Osteoblast (primary cell): ENCODE data around the gene GSTO1. TPM values are rescaled to one million over a fixed set of nuclear protein-coding genes. Genes with fewer than 3 reads are reported as not detected.
A peak's percentile ranks its signal among the peaks of the same experiment; 100 is the strongest.
"Not testable (repeated sequence)": the region's sequence is repeated elsewhere in the genome, so short reads cannot be mapped to it uniquely, and the experiment has no call there.

ENCODE experiments used
- DNase-seq: peaks from one replicate; pipeline ENCODE4 v3.0.0; 2011; ENCODE audit warnings: low spot score, mixed read lengths; ENCODE audit not compliant: insufficient read length; ENCODE audit errors: missing footprints
- H2AFZ ChIP-seq: 2 replicates; pipeline ENCODE4 v1.6.0; 2011; ENCODE audit warnings: mild to moderate bottlenecking, low read length
- H3K27ac ChIP-seq: 2 replicates; pipeline ENCODE4 v1.5.1; 2011; ENCODE audit warnings: mild to moderate bottlenecking, low read depth, low read length, moderate library complexity
- H3K27me3 ChIP-seq: 2 replicates; pipeline ENCODE4 v1.6.0; 2012; ENCODE audit warnings: mild to moderate bottlenecking, control low read depth, inconsistent platforms, low read length, moderate library complexity; ENCODE audit not compliant: insufficient read depth
- H3K36me3 ChIP-seq: 2 replicates; pipeline ENCODE4 v1.5.1; 2011; ENCODE audit warnings: mild to moderate bottlenecking, low read length, control low read depth, moderate library complexity; ENCODE audit not compliant: insufficient read depth
- H3K4me1 ChIP-seq: 2 replicates; pipeline ENCODE4 v1.5.1; 2011; ENCODE audit warnings: mild to moderate bottlenecking, low read length, control low read depth, moderate library complexity; ENCODE audit not compliant: insufficient read depth
- H3K4me2 ChIP-seq: 2 replicates; pipeline ENCODE4 v1.6.0; 2011; ENCODE audit warnings: mild to moderate bottlenecking, low read length; ENCODE audit not compliant: insufficient read depth
- H3K4me3 ChIP-seq: fragments of 200-600 bp; sonication (generic); 3 replicates; pipeline ENCODE4 v1.5.1; 2012; ENCODE audit warnings: mild to moderate bottlenecking, low read length, inconsistent platforms; ENCODE audit not compliant: insufficient read depth
- H3K79me2 ChIP-seq: 2 replicates; pipeline ENCODE4 v1.6.0; 2012; ENCODE audit warnings: mild to moderate bottlenecking, low read length, control low read depth, inconsistent platforms; ENCODE audit not compliant: insufficient read depth
- H3K9me3 ChIP-seq: 2 replicates; pipeline ENCODE4 v1.5.1; 2011; ENCODE audit warnings: low read depth, low read length, control low read depth
- H4K20me1 ChIP-seq: 2 replicates; pipeline ENCODE4 v1.6.0; 2012; ENCODE audit warnings: mild to moderate bottlenecking, low read length, control low read depth; ENCODE audit not compliant: insufficient read depth
- CTCF ChIP-seq: IDR thresholded peaks from 2 replicates; pipeline ENCODE4 v1.5.1; 2011; ENCODE audit warnings: mild to moderate bottlenecking, low read depth, low read length, moderate library complexity; ENCODE audit errors: extremely low read depth
- total RNA-seq: library from RNA; depleted of rRNA; stranded (reverse); fragments of >200 nt; gene quantifications from 2 replicates; pipeline ENCODE4 v1.2.3, GENCODE V29; 2012

The GSTO1 gene
- total RNA-seq, 1 donor: 149 TPM

- no peaks in the 10 kb centered on the region for H3K36me3 ChIP-seq
- DNase-seq: no peak
- H3K4me2 ChIP-seq: no peak overlapping the region
- no peak overlapping the region for H3K4me3 ChIP-seq
- H3K27me3 ChIP-seq: peaks cover 17% of the 10 kb centered on the region
- H3K79me2 ChIP-seq: no peaks in the 10 kb centered on the region
- H2AFZ ChIP-seq: no peak overlapping the region
- no peak overlapping the region for H3K27ac ChIP-seq
- H3K9me3 ChIP-seq: no peaks in the 10 kb centered on the region
- TF ChIP-seq CTCF: no peak
- H4K20me1 ChIP-seq: no peaks in the 10 kb centered on the region
- H3K4me1 ChIP-seq: no peaks in the 10 kb centered on the region
Measured at GRCh38 chr10:104245066-104245632, 9.5 kb upstream of the GSTO1 start.

- Histone ChIP-seq H4K20me1 (no peaks in the 10 kb centered on the region), H3K27me3 (no peaks in the 10 kb centered on the region), H3K36me3 (no peaks in the 10 kb centered on the region), H3K4me1 (no peaks in the 10 kb centered on the region), H3K79me2 (no peaks in the 10 kb centered on the region), H2AFZ (peak overlapping the region; percentile 38), H3K4me2 (no peak overlapping the region), H3K4me3 (no peak overlapping the region), H3K27ac (peak overlapping the region; percentile 4), H3K9me3 (no peaks in the 10 kb centered on the region)
- peak; percentile 95 for DNase-seq
- no peak for TF ChIP-seq CTCF
Measured at GRCh38 chr10:104246976-104247375, 7.7 kb upstream of the GSTO1 start.

DNA sequence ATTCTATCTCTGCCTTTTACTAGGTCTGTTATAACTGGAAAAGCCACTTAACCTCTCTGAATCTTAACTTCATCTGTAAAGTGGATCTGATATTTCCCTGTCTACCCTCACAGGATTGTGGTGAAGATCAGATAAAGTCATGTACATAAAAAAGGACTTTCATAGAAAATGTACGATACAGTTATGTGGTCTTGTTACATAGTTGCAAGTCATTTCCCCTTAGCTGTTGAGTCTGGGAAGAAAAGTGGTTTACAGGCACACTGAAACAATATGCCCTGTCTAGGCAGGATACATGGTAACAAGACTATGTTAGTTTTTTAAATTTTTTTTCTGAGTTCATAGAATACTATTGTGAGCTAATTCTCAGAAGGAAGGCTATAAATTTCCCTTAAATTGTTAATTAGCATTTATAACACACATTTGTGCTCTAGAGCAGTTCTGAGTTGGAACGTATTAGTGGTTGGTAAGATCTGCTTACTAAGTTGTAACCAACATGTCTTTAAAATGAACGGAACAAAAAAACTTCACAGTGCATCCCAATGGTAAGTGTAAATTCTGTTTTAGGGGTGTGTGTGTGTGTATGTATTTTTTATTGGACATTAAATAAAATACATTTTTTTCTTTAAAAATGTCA is 7.1 kb upstream of the GSTO1 start:
- Histone ChIP-seq H2AFZ (no peak overlapping the region), H3K4me3 (no peak overlapping the region), H4K20me1 (no peaks in the 10 kb centered on the region), H3K27me3 (no peaks in the 10 kb centered on the region), H3K27ac (peak overlapping the region; percentile 4), H3K9me3 (no peaks in the 10 kb centered on the region), H3K79me2 (no peaks in the 10 kb centered on the region), H3K4me1 (no peaks in the 10 kb centered on the region), H3K4me2 (no peak overlapping the region), H3K36me3 (no peaks in the 10 kb centered on the region)
- DNase-seq: no peak
- no peak for TF ChIP-seq CTCF

GRCh38 chr10:104248931-104249330 is 5.8 kb upstream of the GSTO1 start:
- H3K4me1 ChIP-seq, H3K4me2 ChIP-seq, H3K4me3 ChIP-seq, H3K27ac ChIP-seq, H4K20me1 ChIP-seq, DNase-seq, H3K36me3 ChIP-seq, H3K27me3 ChIP-seq, H3K79me2 ChIP-seq, H3K9me3 ChIP-seq: not testable (repeated sequence)
- peak overlapping the region; percentile 43 for H2AFZ ChIP-seq
